Measurements from ENCODE around the gene DCAF12L1. TPM values are rescaled to one million over a fixed set of nuclear protein-coding genes. Genes with fewer than 3 reads are reported as not detected.

The DCAF12L1 gene
- not detected for total RNA-seq

- no peak for DNase-seq
- Histone ChIP-seq H3K27me3 (no peaks in the 10 kb centered on the region), H3K9ac (ENCODE audit: low read depth in 2 of 2, low read length in 2 of 2) (no peak within 1 kb of the TSS), H3K4me1 (no peaks in the 10 kb centered on the region), H3K36me3 (no peaks in the 10 kb centered on the region), H3K4me3 (no peak within 1 kb of the TSS), H3K27ac (no peak within 1 kb of the TSS), H3K9me3 (no peaks in the 10 kb centered on the region)
- intact Hi-C loops (cut with DNase I) = no loop called here
- no peak for TF ChIP-seq CTCF (IDR thresholded peaks at IDR 0.05)
Observed at GRCh38 chrX:126552313-126553022, at the start of gene DCAF12L1. TSS of gene DCAF12L1 (minus strand) at chrX:126552814. CDS start at chrX:126552608, 206 bp downstream.

- no peak overlapping the region for H3K9ac ChIP-seq (ENCODE audit: low read depth in 2 of 2, low read length in 2 of 2)
- intact Hi-C loops (cut with DNase I) = no loop called here
- H3K9me3 ChIP-seq = no peaks in the 10 kb centered on the region
- no peak for DNase-seq
- no peak overlapping the region for H3K27ac ChIP-seq
- H3K4me3 ChIP-seq = no peak overlapping the region
- H3K4me1 ChIP-seq = no peaks in the 10 kb centered on the region
- H3K36me3 ChIP-seq = no peaks in the 10 kb centered on the region
- H3K27me3 ChIP-seq = no peaks in the 10 kb centered on the region
- no peak for TF ChIP-seq CTCF (IDR thresholded peaks at IDR 0.05)
Observed at GRCh38 chrX:126580877-126581276, 28.3 kb upstream of the DCAF12L1 start.

- H3K36me3 ChIP-seq = no peaks in the 10 kb centered on the region
- H3K9ac ChIP-seq (ENCODE audit: low read depth in 2 of 2, low read length in 2 of 2) = no peak overlapping the region
- intact Hi-C loops (cut with DNase I) = no loop called here
- H3K4me1 ChIP-seq = no peaks in the 10 kb centered on the region
- no peak for TF ChIP-seq CTCF (IDR thresholded peaks at IDR 0.05)
- H3K27me3 ChIP-seq = no peaks in the 10 kb centered on the region
- no peak overlapping the region for H3K4me3 ChIP-seq
- H3K27ac ChIP-seq = no peak overlapping the region
- DNase-seq = no peak
- no peaks in the 10 kb centered on the region for H3K9me3 ChIP-seq
Observed at GRCh38 chrX:126575911-126576310, 23.3 kb upstream of the DCAF12L1 start.

- Histone ChIP-seq H3K9ac (ENCODE audit: low read depth in 2 of 2, low read length in 2 of 2) (no peak overlapping the region), H3K9me3 (no peaks in the 10 kb centered on the region), H3K4me3 (no peak overlapping the region), H3K4me1 (no peaks in the 10 kb centered on the region), H3K36me3 (no peaks in the 10 kb centered on the region), H3K27ac (no peak overlapping the region), H3K27me3 (no peaks in the 10 kb centered on the region)
- DNase-seq = no peak
- TF ChIP-seq CTCF (IDR thresholded peaks at IDR 0.05) = no peak
- intact Hi-C loops (cut with DNase I) = no loop called here
Observed at GRCh38 chrX:126557151-126557550, 4.5 kb upstream of the DCAF12L1 start.

GRCh38 chrX:126551725-126552312 lies 795 bp downstream of the DCAF12L1 start:
- Histone ChIP-seq H3K4me1 (no peaks in the 10 kb centered on the region), H3K27me3 (no peaks in the 10 kb centered on the region), H3K9me3 (no peaks in the 10 kb centered on the region), H3K27ac (no peak overlapping the region), H3K9ac (ENCODE audit: low read depth in 2 of 2, low read length in 2 of 2) (no peak overlapping the region), H3K36me3 (no peaks in the 10 kb centered on the region), H3K4me3 (no peak overlapping the region)
- no peak for DNase-seq
- no peak for TF ChIP-seq CTCF (IDR thresholded peaks at IDR 0.05)
- intact Hi-C loops (cut with DNase I) = no loop called here
